K562 (cell line): ENCODE measurements around the gene RGS17.

Source experiments
- CTCF ChIP-seq, 3 experiments: IDR thresholded peaks in 2 of 3; conservative IDR thresholded peaks in 1 of 3; 2 replicates each; pipeline ENCODE4 v1.5.1; 2011 to 2012; ENCODE audit warnings: low read length in 3 of 3, mild to moderate bottlenecking in 3 of 3, control low read depth in 2 of 3, improper control_type of control experiment in 1 of 3, inconsistent platforms in 1 of 3, low read depth in 1 of 3, mixed read lengths in 1 of 3, moderate library complexity in 1 of 3; ENCODE audit not compliant: insufficient read depth in 2 of 3
- EGR1 ChIP-seq: fragments of 450-650 bp; conservative IDR thresholded peaks from 2 replicates; pipeline ENCODE4 v1.6.1; 2017; ENCODE audit warnings: mild to moderate bottlenecking
- FOXA1 ChIP-seq: fragments of 450-650 bp; IDR thresholded peaks from 2 replicates; pipeline ENCODE4 v1.6.1; 2016; ENCODE audit warnings: mild to moderate bottlenecking, borderline replicate concordance
- FOXP1 ChIP-seq: sonication (generic); formaldehyde crosslinking; IDR thresholded peaks from 2 replicates; pipeline ENCODE4 v1.8.0; 2022; ENCODE audit warnings: mild to moderate bottlenecking, missing genetic modification reagents
- JUNB ChIP-seq: fragments of 450-650 bp; formaldehyde crosslinking; conservative IDR thresholded peaks from 2 replicates; pipeline ENCODE4 v1.4.0; 2020; ENCODE audit warnings: mild to moderate bottlenecking
- KLF13 ChIP-seq: fragments of 450-650 bp; IDR thresholded peaks from 2 replicates; pipeline ENCODE4 v1.6.1; 2016; ENCODE audit warnings: missing genetic modification characterization, low read depth, mild to moderate bottlenecking, missing compliant biosample characterization, moderate library complexity, borderline replicate concordance
- MECOM ChIP-seq: fragments of 250-450 bp; sonication (Bioruptor Pico); IDR thresholded peaks from 2 replicates; pipeline ENCODE4 v1.8.0; 2022; ENCODE audit warnings: inconsistent platforms
- NKRF ChIP-seq: fragments of 450-650 bp; IDR thresholded peaks from 2 replicates; pipeline ENCODE4 v1.6.1; 2016; ENCODE audit warnings: borderline replicate concordance
- TARDBP ChIP-seq: fragments of 450-650 bp; IDR thresholded peaks from 2 replicates; pipeline ENCODE4 v1.6.1; 2016
- USF2 ChIP-seq: sonication (generic); formaldehyde crosslinking; IDR thresholded peaks from 2 replicates; pipeline ENCODE4 v1.5.0; 2020; ENCODE audit warnings: missing genetic modification reagents

- TF ChIP-seq USF2 (CRISPR knock-in tag) = no peak
- no peak for TF ChIP-seq TARDBP
- TF ChIP-seq KLF13 = no peak
- no peak for TF ChIP-seq CTCF (IDR thresholded peaks at IDR 0.05 in 2 of 3, conservative IDR thresholded peaks at IDR 0.05 in 1 of 3; ENCODE audit: insufficient read depth in 2 of 3, low read depth in 1 of 3, low read length in 3 of 3)
- no peak for TF ChIP-seq EGR1
- TF ChIP-seq FOXP1 (CRISPR knock-in tag) = no peak
- TF ChIP-seq FOXA1 = no peak
- TF ChIP-seq MECOM (CRISPR knock-in tag) = no peak
- no peak for TF ChIP-seq NKRF
- TF ChIP-seq JUNB (CRISPR knock-in tag) = no peak
Measured at GRCh38 chr6:153130515-153131036, 506 bp downstream of the RGS17 start.
